NCI-H345 (cell line): ENCODE data around the gene CACNA2D4.

Experiments
- DNase-seq: peaks from one replicate; lab custom pipeline; 2025; lab: John Stamatoyannopoulos, UW

The CACNA2D4 gene

GRCh38 chr12:1799882-1800400 is 118.5 kb downstream of the CACNA2D4 start:
- no peak for DNase-seq

GRCh38 chr12:1799051-1799881 is 119.2 kb downstream of the CACNA2D4 start:
- DNase-seq: no peak

- no peak for DNase-seq
Measured at GRCh38 chr12:1798641-1799020, 119.8 kb downstream of the CACNA2D4 start.

GRCh38 chr12:1797991-1798640 is 120.3 kb downstream of the CACNA2D4 start:
- no peak for DNase-seq

- no peak for DNase-seq
Measured at GRCh38 chr12:1797011-1797901, 121.2 kb downstream of the CACNA2D4 start.

GRCh38 chr12:1796515-1797010 is 121.9 kb downstream of the CACNA2D4 start:
- DNase-seq: no peak

GRCh38 chr12:1795785-1796514 is 122.5 kb downstream of the CACNA2D4 start:
- peak; percentile 85 for DNase-seq

- no peak for DNase-seq
Measured at GRCh38 chr12:1795221-1795784, 123.1 kb downstream of the CACNA2D4 start.

GRCh38 chr12:1794440-1795090 is 123.9 kb downstream of the CACNA2D4 start:
- no peak for DNase-seq

- no peak for DNase-seq
Measured at GRCh38 chr12:1793426-1794210, 124.8 kb downstream of the CACNA2D4 start.

GRCh38 chr12:1792406-1792805 is 126.0 kb downstream of the CACNA2D4 start:
- DNase-seq: no peak

- DNase-seq: peak; percentile 66
Measured at GRCh38 chr12:1791104-1791841, 127.2 kb downstream of the CACNA2D4 start.

- no peak for DNase-seq
Measured at GRCh38 chr12:1790444-1790843, 128.0 kb downstream of the CACNA2D4 start.

GRCh38 chr12:1787714-1788113 is 130.7 kb downstream of the CACNA2D4 start:
- DNase-seq: no peak

GRCh38 chr12:1782215-1782614 is 136.2 kb downstream of the CACNA2D4 start:
- no peak for DNase-seq

- DNase-seq: no peak
Measured at GRCh38 chr12:1781772-1782171, 136.7 kb downstream of the CACNA2D4 start.

- no peak for DNase-seq
Measured at GRCh38 chr12:1779783-1780182, 138.7 kb downstream of the CACNA2D4 start.

- no peak for DNase-seq
Measured at GRCh38 chr12:1778911-1779310, 139.5 kb downstream of the CACNA2D4 start.

- no peak for DNase-seq
Measured at GRCh38 chr12:1777798-1778197, 140.7 kb downstream of the CACNA2D4 start.
